Neural progenitor cell (in vitro differentiated cells): ENCODE results near the gene ADARB2. TPM values are rescaled to one million over a fixed set of nuclear protein-coding genes. Genes with fewer than 3 reads are reported as not detected.

Experiments
- DNase-seq: peaks from one replicate; pipeline ENCODE4 v3.0.0-alpha.2; 2016; ENCODE audit warnings: low spot score
- H2AFZ ChIP-seq: fragments of 200-600 bp; sonication (generic); replicated peaks from 2 replicates; pipeline ENCODE4 v1.6.1; 2016; ENCODE audit warnings: antibody characterized with exemption
- H3F3A ChIP-seq: fragments of 200-600 bp; sonication (generic); 2 replicates; pipeline ENCODE4 v1.6.1; 2016; ENCODE audit warnings: antibody characterized with exemption, low read depth
- H3K27ac ChIP-seq: fragments of 200-600 bp; sonication (generic); 2 replicates; pipeline ENCODE4 v1.5.1; 2016; ENCODE audit warnings: mild to moderate bottlenecking
- H3K27me3 ChIP-seq: fragments of 200-600 bp; sonication (generic); 2 replicates; pipeline ENCODE4 v1.6.1; 2016; ENCODE audit warnings: mild to moderate bottlenecking, moderate library complexity
- H3K36me3 ChIP-seq: fragments of 200-600 bp; sonication (generic); 2 replicates; pipeline ENCODE4 v1.5.1; 2016
- H3K4me1 ChIP-seq: fragments of 200-600 bp; sonication (generic); 2 replicates; pipeline ENCODE4 v1.6.1; 2016; ENCODE audit warnings: mixed run types
- H3K4me2 ChIP-seq: fragments of 200-600 bp; sonication (generic); 2 replicates; pipeline ENCODE4 v1.6.1; 2016
- H3K4me3 ChIP-seq: fragments of 200-600 bp; sonication (generic); 2 replicates; pipeline ENCODE4 v1.5.1; 2016
- H3K79me2 ChIP-seq: fragments of 200-600 bp; sonication (generic); 2 replicates; pipeline ENCODE4 v1.6.1; 2016; ENCODE audit warnings: low read depth
- H3K9ac ChIP-seq: fragments of 200-600 bp; sonication (generic); 2 replicates; pipeline ENCODE4 v1.6.1; 2016
- H3K9me3 ChIP-seq: fragments of 200-600 bp; sonication (generic); 2 replicates; pipeline ENCODE4 v1.5.1; 2016; ENCODE audit warnings: low read depth
- H4K20me1 ChIP-seq: fragments of 200-600 bp; sonication (generic); 2 replicates; pipeline ENCODE4 v1.6.1; 2016; ENCODE audit warnings: low read depth
- H3K27ac Mint-ChIP-seq: 3 replicates; pipeline ENCODE4 v1.8.0; 2021; ENCODE audit warnings: mixed read lengths
- H3K27me3 Mint-ChIP-seq: 2 replicates; pipeline ENCODE4 v1.8.0; 2022; ENCODE audit warnings: low read depth, mild to moderate bottlenecking, inconsistent platforms, moderate library complexity, mixed read lengths; ENCODE audit not compliant: insufficient read depth
- H3K36me3 Mint-ChIP-seq: 3 replicates; pipeline ENCODE4 v1.8.0; 2021; ENCODE audit warnings: mixed read lengths
- H3K4me1 Mint-ChIP-seq: 3 replicates; pipeline ENCODE4 v1.8.0; 2021; ENCODE audit warnings: mixed read lengths
- H3K4me3 Mint-ChIP-seq: 3 replicates; pipeline ENCODE4 v1.8.0; 2021; ENCODE audit warnings: mild to moderate bottlenecking, moderate library complexity, mixed read lengths
- H3K9me3 Mint-ChIP-seq: 3 replicates; pipeline ENCODE4 v1.8.0; 2020; ENCODE audit warnings: mixed read lengths
- EZH2 ChIP-seq: fragments of 200-600 bp; sonication (generic); IDR thresholded peaks from 2 replicates; pipeline ENCODE4 v1.6.1; 2017; ENCODE audit warnings: antibody characterized with exemption, mild to moderate bottlenecking, moderate library complexity
- EZH2phosphoT487 ChIP-seq: fragments of 200-600 bp; sonication (generic); IDR thresholded peaks from 2 replicates; pipeline ENCODE4 v1.6.1; 2017; ENCODE audit warnings: antibody characterized with exemption
- total RNA-seq: library from RNA; depleted of rRNA; stranded (reverse); fragments of >200 nt; gene quantifications from 2 replicates; pipeline ENCODE4 v1.2.3, GENCODE V29; 2015; ENCODE audit warnings: low replicate concordance
- TF ChIP-seq, protein P1 (sequence below): fragments of 200-600 bp; sonication (generic); IDR thresholded peaks from 2 replicates; pipeline ENCODE4 v1.5.1; 2017; ENCODE audit warnings: antibody characterized with exemption, mild to moderate bottlenecking

The ADARB2 gene
- total RNA-seq, 1 donor from 2014 or later: not detected

DNA sequence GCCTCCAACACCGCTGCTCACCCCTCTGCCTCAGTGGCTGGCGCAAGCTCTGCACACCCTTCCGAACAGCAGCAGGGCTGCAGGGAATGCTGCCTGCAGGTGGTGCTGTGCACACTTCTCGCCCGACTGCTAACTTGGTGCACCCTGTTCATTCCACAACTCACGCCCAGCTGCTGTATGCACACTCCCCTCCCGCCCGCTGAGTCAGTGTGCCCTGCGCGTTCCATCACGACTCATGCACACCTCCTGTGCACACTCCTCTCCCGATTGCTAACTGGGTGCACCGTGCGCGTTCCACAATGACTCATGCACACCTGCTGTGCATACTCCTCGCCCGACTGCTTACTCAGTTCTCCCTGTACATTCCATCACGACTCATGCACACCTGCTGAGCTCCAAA lies 21.5 kb downstream of the ADARB2 start:
- no peak overlapping the region for H3K4me3 Mint-ChIP-seq
- Histone ChIP-seq H3K4me2 (peak overlapping the region; percentile 55), H3K4me3 (peak overlapping the region; percentile 13), H3K9ac (no peak overlapping the region), H3K27me3 (no peaks in the 10 kb centered on the region), H3K9me3 (no peaks in the 10 kb centered on the region), H3F3A (no peaks in the 10 kb centered on the region), H3K27ac (no peak overlapping the region), H3K79me2 (no peaks in the 10 kb centered on the region), H2AFZ (no peak overlapping the region), H4K20me1 (no peaks in the 10 kb centered on the region), H3K36me3 (no peaks in the 10 kb centered on the region), H3K4me1 (peaks cover 13% of the 10 kb centered on the region)
- H3K36me3 Mint-ChIP-seq: no peaks in the 10 kb centered on the region
- H3K9me3 Mint-ChIP-seq: no peaks in the 10 kb centered on the region
- H3K4me1 Mint-ChIP-seq: peaks cover 19% of the 10 kb centered on the region
- no peak for TF ChIP-seq EZH2phosphoT487
- TF ChIP-seq, protein P1, sequence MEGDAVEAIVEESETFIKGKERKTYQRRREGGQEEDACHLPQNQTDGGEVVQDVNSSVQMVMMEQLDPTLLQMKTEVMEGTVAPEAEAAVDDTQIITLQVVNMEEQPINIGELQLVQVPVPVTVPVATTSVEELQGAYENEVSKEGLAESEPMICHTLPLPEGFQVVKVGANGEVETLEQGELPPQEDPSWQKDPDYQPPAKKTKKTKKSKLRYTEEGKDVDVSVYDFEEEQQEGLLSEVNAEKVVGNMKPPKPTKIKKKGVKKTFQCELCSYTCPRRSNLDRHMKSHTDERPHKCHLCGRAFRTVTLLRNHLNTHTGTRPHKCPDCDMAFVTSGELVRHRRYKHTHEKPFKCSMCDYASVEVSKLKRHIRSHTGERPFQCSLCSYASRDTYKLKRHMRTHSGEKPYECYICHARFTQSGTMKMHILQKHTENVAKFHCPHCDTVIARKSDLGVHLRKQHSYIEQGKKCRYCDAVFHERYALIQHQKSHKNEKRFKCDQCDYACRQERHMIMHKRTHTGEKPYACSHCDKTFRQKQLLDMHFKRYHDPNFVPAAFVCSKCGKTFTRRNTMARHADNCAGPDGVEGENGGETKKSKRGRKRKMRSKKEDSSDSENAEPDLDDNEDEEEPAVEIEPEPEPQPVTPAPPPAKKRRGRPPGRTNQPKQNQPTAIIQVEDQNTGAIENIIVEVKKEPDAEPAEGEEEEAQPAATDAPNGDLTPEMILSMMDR: peak; percentile 70
- no peak overlapping the region for H3K27ac Mint-ChIP-seq
- peaks cover 3% of the 10 kb centered on the region for H3K27me3 Mint-ChIP-seq
- peak; percentile 75 for DNase-seq

DNA sequence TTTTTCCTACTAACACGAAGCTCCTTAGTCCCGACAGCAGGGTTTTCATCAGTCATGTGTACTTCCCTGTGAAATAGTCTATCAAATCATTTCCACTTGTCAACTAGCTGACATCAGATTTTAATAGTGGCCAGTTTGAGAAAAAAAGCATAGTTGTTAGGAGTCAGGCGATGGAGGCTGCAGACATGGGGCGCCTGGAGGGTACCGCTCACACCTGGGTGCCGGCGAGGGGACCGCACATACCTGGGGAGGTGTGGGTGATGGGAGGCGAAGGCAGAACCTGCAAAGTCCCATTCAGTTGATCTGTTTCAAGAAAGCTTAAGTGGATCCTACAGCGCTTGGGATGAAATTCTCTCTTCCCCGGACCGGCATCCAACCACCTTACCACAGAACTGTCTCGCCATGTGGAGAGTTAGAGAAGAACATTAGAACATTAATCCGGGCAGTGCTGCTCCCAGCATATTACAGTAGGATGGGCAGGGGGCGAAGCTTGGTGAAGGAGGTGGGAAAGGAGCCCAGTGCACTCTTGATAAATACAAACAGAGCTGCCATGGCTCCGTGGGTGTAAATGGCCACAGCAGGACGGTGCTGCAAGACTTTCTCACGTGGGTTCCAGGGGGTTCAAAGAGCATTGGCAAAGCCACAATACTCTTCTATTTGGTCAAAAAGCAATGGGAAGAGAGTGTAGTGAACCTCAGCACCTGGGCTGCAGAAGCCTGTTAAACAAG lies 24.2 kb downstream of the ADARB2 start:
- H3F3A ChIP-seq: no peaks in the 10 kb centered on the region
- Mint-ChIP-seq H3K27me3 (peaks cover 3% of the 10 kb centered on the region), H3K4me1 (peaks cover 19% of the 10 kb centered on the region), H3K36me3 (no peaks in the 10 kb centered on the region), H3K9me3 (no peaks in the 10 kb centered on the region), H3K27ac (no peak overlapping the region), H3K4me3 (no peak overlapping the region)
- no peaks in the 10 kb centered on the region for H4K20me1 ChIP-seq
- peaks cover 13% of the 10 kb centered on the region for H3K4me1 ChIP-seq
- no peaks in the 10 kb centered on the region for H3K36me3 ChIP-seq
- no peak for DNase-seq
- no peaks in the 10 kb centered on the region for H3K9me3 ChIP-seq
- H3K4me3 ChIP-seq: no peak overlapping the region
- no peak overlapping the region for H2AFZ ChIP-seq
- no peaks in the 10 kb centered on the region for H3K79me2 ChIP-seq
- no peak overlapping the region for H3K27ac ChIP-seq
- no peak overlapping the region for H3K9ac ChIP-seq
- H3K27me3 ChIP-seq: no peaks in the 10 kb centered on the region
- TF ChIP-seq EZH2 (no peak), EZH2phosphoT487 (no peak)
- TF ChIP-seq, protein P1: no peak
- no peak overlapping the region for H3K4me2 ChIP-seq

DNA sequence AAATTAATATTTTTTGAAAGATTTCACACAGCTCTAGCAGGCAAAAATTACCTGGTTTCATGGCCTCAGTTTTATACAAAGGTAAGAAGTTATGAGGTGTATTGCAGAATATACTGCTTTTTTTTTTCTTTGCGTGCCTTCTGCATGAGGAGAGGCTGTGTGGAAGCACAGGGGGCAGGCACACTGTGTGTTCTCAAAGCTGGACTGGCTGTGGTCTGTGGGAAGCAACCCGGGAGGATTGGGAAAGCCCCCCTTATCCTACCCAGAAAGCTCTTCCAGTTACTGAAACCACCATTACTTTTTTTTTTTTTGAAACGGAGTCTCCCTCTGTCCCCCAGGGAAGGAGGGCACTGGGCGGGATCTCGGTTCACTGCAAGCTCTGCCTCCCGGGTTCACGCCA lies 25.0 kb downstream of the ADARB2 start:
- no peak for DNase-seq
- Histone ChIP-seq H2AFZ (no peak overlapping the region), H3K4me3 (no peak overlapping the region), H3K36me3 (no peaks in the 10 kb centered on the region), H4K20me1 (no peaks in the 10 kb centered on the region), H3K27ac (no peak overlapping the region), H3K9ac (no peak overlapping the region), H3K79me2 (no peaks in the 10 kb centered on the region), H3K9me3 (no peaks in the 10 kb centered on the region), H3F3A (no peaks in the 10 kb centered on the region), H3K4me2 (no peak overlapping the region), H3K4me1 (peaks cover 13% of the 10 kb centered on the region), H3K27me3 (no peaks in the 10 kb centered on the region)
- Mint-ChIP-seq H3K27me3 (peaks cover under 1% of the 10 kb centered on the region), H3K4me3 (no peak overlapping the region), H3K9me3 (peaks cover 2% of the 10 kb centered on the region), H3K36me3 (no peaks in the 10 kb centered on the region), H3K4me1 (peaks cover 17% of the 10 kb centered on the region), H3K27ac (no peak overlapping the region)
- TF ChIP-seq EZH2phosphoT487 (no peak), EZH2 (no peak)
- TF ChIP-seq, protein P1: no peak
